ENCODE measurements around the gene FOSL2. TPM values are rescaled to one million over a fixed set of nuclear protein-coding genes. Genes with fewer than 3 reads are reported as not detected.

Gene FOSL2
- total RNA-seq, 1 donor = 44.4 TPM

- DNase-seq (ENCODE audit: low read depth) = no peak
- no peak for TF ChIP-seq CTCF (IDR thresholded peaks at IDR 0.05; ENCODE audit: insufficient read depth, low read length)
Measured at GRCh38 chr2:28357055-28357454, 35.6 kb upstream of the FOSL2 start.

GRCh38 chr2:28357948-28358667 lies 34.5 kb upstream of the FOSL2 start:
- no peak for TF ChIP-seq CTCF (IDR thresholded peaks at IDR 0.05; ENCODE audit: insufficient read depth, low read length)
- DNase-seq (ENCODE audit: low read depth) = no peak
- H3K4me3 ChIP-seq (ENCODE audit: low read depth, low read length) = no peak overlapping the region

More at GRCh38 chr2:28357055-28357454, 35.6 kb upstream of the FOSL2 start:
- no peak overlapping the region for H3K4me3 ChIP-seq (ENCODE audit: low read depth, low read length)

- TF ChIP-seq CTCF (IDR thresholded peaks at IDR 0.05; ENCODE audit: insufficient read depth, low read length) = no peak
- H3K4me3 ChIP-seq (ENCODE audit: low read depth, low read length) = no peak overlapping the region
- DNase-seq (ENCODE audit: low read depth) = no peak
Measured at GRCh38 chr2:28358668-28359201, 33.9 kb upstream of the FOSL2 start.

GRCh38 chr2:28359222-28360057 lies 33.2 kb upstream of the FOSL2 start:
- TF ChIP-seq CTCF (IDR thresholded peaks at IDR 0.05; ENCODE audit: insufficient read depth, low read length) = no peak
- H3K4me3 ChIP-seq (ENCODE audit: low read depth, low read length) = no peak overlapping the region
- DNase-seq (ENCODE audit: low read depth) = peak; percentile 39

- H3K4me3 ChIP-seq (ENCODE audit: low read depth, low read length) = no peak overlapping the region
- DNase-seq (ENCODE audit: low read depth) = no peak
- TF ChIP-seq CTCF (IDR thresholded peaks at IDR 0.05; ENCODE audit: insufficient read depth, low read length) = no peak
Measured at GRCh38 chr2:28360058-28360717, 32.5 kb upstream of the FOSL2 start.

GRCh38 chr2:28360718-28361293 lies 31.9 kb upstream of the FOSL2 start:
- no peak for TF ChIP-seq CTCF (IDR thresholded peaks at IDR 0.05; ENCODE audit: insufficient read depth, low read length)
- H3K4me3 ChIP-seq (ENCODE audit: low read depth, low read length) = no peak overlapping the region
- DNase-seq (ENCODE audit: low read depth) = peak; percentile 56
